NAMALWA (cell line): ENCODE results near the gene REG1A.

Source experiments
- DNase-seq: peaks from one replicate; pipeline ENCODE4 v3.0.0-alpha.2; 2015; ENCODE audit warnings: low spot score

The REG1A gene

GRCh38 chr2:79120194-79120713 is at the start of gene REG1A:
TSS of gene REG1A (plus strand) at chr2:79120488. CDS start at chr2:79120862, 374 bp downstream.
- no peak for DNase-seq

- no peak for DNase-seq
Measured at GRCh38 chr2:79071078-79071477, 49.2 kb upstream of the REG1A start.

DNA sequence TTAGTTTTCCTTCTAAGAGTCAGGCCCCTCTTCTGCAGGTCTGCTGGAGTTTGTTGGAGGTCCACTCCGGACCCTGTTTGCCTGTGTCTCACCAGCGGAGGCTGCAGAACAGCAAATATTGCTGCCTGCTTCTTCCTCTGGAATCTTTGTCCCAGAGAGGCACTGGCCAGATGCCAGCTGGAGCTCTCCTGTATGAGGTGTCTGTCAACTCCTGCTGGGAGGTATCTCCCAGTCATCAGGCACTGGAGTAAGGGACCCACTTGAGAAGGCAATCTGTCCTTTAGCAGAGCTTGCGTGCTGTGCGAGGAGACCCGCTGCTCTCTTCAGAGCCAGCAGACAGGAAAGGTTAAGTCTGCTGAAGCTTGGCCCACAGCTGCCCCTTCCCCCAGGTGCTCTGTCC is 37.3 kb upstream of the REG1A start:
- DNase-seq, result no peak

DNA sequence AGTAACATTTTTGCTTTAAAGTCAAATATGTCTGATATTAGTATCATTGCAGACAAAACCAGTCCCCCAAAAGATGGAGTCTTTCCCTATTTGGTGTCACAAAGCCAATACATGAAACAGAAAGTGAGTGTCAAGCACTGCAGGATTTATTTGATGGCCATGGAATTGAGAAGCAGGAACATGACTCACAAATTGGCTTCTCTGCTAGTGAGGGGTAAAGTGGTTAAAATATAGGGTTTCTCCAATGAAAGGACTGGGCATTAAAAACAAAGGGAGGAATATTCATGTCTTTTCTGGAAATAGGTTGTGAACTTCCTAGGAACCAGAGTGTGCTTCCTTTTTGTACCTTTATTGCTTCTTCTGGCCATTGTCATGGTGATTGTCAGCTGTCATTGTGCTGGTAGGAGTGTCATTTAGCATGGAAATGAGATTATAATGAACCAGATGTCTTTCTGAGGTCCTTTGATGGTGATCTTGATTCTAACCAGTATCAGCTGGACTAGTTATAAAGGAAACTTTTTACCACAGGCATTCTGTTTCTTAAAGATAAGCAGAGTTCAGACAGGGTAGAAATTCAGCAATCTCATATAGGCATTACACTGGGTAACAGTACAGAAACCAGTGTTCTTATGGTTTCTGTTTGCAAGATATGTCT is 36.6 kb upstream of the REG1A start:
- no peak for DNase-seq

DNA sequence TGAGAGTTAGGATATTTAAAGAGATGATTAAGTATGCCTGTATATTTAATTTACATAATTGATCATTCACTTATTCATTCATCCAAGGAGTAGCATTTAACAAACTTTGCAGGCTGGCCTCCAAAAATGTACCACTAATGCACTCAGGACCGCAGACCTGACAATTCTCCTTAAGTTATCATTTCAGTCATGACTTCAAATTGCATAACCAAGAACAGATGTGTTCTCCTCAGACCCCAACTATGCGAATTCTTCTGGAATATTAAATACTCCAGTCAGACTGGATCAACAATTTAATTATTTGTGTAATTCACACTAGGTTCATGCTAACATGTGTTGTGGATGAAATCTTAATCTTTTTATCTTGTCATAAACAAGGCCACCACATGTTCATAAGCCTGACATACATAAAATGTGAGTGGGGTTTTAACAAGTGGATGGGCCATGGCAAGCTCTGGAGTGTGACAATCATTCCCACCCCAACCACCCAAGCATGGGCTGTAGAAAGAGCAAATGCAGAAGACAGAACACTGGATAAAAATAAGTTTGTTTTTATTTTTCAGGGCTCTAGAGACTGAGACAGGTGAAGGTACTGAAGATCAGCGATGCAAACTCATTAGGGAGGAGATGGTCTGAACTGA is 35.7 kb upstream of the REG1A start:
- DNase-seq, result no peak

- DNase-seq, result no peak
Measured at GRCh38 chr2:79085382-79085781, 34.9 kb upstream of the REG1A start.

GRCh38 chr2:79086255-79086654 is 34.0 kb upstream of the REG1A start:
- DNase-seq, result no peak

GRCh38 chr2:79087785-79088364 is 32.4 kb upstream of the REG1A start, which contains the start of gene REG1B:
TSS of gene REG1B (minus strand) at chr2:79087993. CDS start at chr2:79087612, 381 bp downstream.
- no peak for DNase-seq

- DNase-seq, result no peak
Measured at GRCh38 chr2:79090693-79091092, 29.6 kb upstream of the REG1A start.

GRCh38 chr2:79097843-79098242 is 22.4 kb upstream of the REG1A start:
- no peak for DNase-seq

- DNase-seq, result peak; percentile 40
Measured at GRCh38 chr2:79099140-79099686, 21.1 kb upstream of the REG1A start.

DNA sequence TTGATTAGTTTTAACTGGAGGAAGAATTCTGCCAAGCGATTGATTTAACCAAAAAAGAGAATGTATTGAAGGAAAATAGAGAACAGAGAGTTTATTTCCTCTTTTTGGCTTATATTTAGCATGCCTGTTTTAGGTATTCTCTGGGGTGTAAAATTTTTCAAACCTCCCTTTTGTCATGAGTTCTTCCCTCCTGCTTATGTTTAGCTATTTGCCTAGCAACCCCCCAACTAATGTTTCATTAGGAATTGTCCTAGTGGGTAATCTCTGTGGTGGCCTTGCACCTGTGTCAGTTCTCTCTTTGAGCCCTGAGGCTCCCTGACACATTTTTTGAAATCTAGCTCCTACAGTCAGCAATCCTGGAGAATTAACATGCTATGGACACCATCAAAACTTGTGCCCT is 20.0 kb upstream of the REG1A start:
- peak; percentile 17 for DNase-seq

- DNase-seq, result no peak
Measured at GRCh38 chr2:79101024-79101423, 19.3 kb upstream of the REG1A start.

DNA sequence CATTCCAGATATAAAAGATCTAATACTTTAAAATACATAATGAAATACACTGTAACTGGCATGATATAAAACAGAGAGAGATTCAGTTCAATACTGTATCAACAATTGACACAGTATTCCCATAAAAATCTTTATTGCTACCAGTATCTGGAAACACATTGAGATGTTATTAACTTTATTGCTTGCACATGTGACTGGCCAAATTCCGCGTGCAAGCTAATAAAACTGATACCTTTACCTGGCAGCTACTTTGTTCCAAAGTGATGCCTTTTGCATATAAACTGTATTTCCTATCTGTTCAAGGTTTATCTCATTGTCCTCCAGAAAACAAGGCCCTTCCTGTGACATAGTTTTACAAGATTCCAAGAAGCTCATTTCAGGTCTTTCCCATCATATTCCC is 17.1 kb upstream of the REG1A start:
- no peak for DNase-seq

- DNase-seq, result no peak
Measured at GRCh38 chr2:79105259-79105658, 15.0 kb upstream of the REG1A start.

DNA sequence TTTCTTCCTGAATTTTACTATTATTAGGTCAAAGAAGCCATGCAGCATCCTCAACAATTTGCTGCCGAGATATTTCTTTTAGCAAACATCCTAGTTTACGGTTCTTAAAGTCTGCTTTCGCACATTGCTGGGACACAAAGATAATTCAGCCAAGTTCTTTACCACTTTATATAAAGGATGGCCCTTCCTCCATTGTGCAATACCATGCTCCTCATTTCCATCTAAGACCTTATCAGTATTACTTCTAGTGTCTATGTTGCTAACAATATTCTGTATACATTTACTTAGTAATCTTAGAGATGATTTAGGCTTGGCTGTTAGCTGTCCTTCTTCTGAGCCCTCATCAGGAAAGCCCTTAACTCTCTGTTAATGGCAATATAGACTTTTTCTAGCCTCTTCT is 8.0 kb upstream of the REG1A start:
- DNase-seq, result no peak

DNA sequence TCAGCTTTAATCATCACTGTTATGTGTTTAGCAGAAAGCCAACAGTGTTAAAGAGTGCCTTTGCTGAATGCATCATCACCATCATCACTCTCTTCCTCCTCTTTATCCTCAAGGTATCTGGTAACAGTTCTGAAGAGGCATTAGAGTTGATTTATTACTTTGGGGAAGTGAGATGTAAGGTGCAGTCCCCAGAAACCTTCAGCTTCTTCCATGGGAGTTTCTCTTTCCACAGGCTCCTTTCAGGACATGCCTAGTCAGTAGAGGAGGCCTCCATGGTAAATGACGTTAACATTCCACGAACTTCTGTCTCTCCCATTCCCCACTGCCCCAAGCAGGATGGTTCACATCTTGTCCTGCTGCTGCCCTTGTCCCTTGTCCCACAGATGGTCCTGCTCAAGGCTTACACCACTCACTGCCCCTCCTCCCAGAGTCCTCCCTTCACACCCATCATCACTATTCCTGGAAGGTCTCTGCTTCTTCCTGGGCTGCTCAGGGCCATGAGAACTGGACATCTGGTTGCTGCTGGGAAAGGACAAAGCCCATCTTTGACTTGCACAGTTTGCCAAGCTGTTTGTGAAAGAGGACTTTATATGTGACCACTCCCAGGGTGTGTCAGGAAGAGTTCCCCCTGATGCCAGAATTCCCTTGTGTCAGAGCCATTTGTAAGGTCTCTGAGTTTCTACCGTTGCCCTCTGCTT is 5.3 kb upstream of the REG1A start:
- no peak for DNase-seq

DNA sequence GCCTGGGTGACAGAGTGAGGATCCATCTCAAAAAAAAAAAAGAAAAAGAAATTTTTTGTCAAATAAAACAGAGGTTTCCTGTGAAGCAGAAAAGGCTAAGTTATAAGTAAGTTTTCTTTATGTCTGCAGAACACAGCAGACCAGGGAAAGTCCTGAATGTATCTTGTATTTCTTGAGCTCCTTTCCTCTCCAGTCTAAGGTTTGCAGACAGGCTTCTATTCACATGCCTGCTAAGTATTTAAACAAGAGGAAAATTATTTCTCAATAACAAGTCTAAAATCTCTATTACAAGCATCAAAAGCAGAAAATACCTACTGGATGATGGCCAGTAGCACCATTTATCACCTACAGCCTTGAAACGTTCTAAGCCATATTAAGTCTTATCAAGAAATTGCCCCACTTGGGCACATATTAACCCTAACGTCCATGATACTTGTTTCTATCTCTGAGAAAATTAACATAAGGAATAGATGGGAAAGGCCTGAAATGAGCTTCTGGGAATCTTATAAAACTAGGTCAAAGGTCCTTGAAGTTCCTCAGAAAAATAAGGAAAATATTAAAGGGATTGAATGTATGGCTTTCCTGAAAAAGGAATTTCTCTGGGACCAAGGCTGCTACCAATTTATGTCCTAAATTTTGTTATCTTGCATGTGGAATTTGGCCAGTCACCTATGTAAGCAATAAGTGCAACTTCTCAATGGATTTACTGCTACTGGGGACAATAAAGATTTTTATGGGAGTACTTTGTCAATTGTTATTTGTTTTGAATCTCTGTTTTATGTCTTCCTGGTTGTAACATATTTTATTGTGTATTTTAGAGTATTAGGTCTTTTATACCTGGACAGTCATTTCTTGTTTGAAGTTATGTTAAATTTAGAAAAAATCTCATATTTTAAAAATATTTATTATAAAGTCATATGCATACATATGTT is 3.0 kb upstream of the REG1A start:
- DNase-seq, result no peak

DNA sequence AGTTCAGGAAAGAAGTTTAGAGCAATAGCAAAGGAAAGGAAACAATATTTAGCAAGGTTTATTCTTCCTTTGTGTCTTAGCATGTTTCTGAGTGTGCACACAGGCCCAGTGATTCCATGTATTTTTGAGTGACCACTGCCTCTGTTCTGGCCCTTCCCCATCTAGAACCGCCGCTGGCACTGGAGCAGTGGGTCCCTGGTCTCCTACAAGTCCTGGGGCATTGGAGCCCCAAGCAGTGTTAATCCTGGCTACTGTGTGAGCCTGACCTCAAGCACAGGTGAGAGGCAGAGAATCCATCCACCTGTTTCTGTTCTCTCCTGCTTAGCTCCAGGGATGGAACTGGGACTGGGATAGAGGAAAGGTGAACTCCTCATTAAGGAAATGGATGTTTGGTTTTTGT is 2.4 kb downstream of the REG1A start:
- no peak for DNase-seq

DNA sequence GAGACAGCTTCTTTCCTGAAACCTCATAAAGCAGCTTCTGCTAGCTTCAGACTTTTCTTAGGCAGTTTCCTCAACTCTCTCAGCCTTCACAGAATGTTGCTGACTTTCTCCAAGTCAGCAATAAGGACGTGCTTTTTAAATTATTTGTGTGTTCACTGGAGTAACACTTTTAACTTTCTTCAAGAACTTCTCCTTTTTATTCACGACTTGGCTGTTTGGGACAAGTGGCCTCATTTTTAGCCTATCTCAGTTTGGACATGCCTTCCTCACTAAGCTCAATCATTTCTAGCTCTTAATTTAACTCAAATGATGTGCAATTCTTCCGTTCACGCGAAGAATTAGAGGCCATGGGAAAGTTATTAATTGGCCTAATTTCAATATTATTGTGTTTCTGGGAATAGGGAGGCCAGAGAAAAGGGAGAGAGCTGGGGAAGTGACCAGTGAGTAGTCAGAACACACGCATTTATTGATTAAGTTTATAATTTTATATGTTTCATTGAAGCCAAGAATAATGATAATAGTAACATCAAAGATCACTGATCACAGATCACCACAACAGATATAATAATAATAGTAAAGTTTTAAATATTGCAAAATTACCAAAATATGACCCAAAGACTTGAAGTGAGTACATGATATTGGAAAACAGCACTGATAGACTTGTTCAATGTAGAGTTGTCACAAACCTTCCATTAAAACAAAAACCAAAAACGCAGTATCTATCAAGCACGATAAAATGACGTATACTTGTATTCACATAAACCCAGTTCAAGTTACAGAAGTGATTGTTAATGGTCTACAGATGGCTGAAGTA is 4.8 kb downstream of the REG1A start:
- no peak for DNase-seq

DNA sequence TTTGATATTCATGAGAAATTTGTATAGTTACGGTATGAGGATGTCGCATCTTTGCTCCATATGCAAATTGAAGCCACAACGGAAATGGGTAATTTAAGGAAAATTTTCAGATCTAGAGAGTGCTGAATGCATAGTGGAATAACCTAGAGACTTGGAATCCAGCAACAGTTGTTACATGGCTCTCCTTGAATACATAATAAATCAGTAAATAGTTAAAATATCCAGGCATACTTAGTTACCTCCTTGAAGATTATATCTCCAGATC is 5.4 kb downstream of the REG1A start:
- DNase-seq, result no peak
